NCI-H1092 (cell line): ENCODE data around the gene EBF4.
"Not testable (repeated sequence)": the region's sequence is repeated elsewhere in the genome, so short reads cannot be mapped to it uniquely, and the experiment has no call there.

Source experiments
- DNase-seq: peaks from one replicate; lab custom pipeline; 2025; lab: John Stamatoyannopoulos, UW

EBF4 gene

DNA sequence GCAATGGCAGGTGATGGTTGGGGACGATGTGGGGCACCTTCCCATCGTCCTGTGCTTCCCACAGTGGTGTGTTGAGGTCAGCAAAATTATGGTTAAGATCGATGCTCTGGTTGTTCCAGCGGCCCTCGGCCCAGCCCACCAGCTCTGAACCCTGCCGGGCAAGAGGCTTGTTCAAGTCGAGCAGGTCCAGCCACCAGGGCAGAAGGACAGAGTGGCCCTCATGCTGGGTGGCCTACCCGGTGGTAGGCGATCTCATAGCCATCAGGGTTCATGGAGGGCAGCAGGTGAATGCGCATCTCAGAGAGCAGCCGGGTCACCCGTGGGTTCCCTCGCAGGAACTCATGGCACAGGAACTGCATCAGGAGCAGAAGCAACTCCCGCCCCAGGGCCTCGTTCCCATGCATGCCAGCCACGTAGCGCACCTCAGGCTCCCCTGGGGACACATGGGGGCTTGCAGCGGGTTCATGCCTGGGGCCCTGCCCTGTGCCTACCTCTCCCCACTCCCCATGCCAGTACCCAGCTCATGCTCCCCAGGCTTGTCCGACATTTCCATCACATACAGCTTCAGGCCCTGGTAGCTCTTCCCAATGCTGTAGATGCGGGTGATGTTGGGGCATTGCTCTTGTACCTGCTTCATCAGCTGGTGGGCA is 103.6 kb downstream of the EBF4 start:
- no peak for DNase-seq

DNA sequence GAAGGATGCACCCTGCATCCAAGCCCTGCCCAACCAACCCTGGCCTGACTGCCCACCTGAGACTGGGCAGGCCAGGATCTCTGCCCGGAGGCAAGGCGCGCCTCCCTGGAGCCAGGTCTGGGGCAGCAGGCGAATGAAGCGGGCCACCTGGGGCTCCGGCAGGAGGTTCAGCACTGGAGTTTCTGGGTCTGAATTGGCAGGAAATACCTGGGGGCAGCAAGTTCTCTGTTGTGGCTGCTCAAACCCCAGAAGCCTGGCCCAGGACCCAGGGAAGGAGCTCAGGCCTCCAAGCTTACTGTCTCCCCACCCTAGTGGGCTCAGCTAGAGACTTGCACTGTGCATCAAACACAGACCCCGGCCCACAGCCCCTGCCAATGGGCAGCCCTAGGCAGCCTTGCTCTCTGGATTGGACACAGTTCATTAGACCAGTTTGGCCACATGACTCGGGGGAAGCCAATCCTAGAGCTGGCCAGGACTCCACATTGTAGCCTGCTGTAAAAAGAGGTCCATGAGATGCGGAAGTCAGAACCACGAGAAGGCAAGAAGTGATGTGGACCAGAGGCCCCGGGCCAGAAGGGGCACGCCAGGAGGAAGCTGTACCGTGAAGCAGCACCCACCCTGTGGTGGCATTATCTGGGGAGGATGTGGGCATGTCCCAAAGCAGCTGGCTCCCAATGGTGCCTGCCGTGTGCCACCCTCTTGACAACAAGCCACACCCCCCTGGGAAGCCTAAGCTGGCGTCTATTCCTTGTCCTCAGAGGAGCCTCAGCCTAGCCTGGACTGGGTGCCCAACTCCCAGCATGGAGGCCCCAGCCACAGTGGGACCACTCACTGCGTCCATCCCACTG is 104.8 kb downstream of the EBF4 start:
- no peak for DNase-seq

- DNase-seq: no peak
These were observed 105.7 kb downstream of the EBF4 start for GRCh38 chr20:2798095-2798805.

GRCh38 chr20:2798814-2799213 is 106.2 kb downstream of the EBF4 start:
- no peak for DNase-seq

- DNase-seq: no peak
These were observed 106.7 kb downstream of the EBF4 start for GRCh38 chr20:2799271-2799670.

DNA sequence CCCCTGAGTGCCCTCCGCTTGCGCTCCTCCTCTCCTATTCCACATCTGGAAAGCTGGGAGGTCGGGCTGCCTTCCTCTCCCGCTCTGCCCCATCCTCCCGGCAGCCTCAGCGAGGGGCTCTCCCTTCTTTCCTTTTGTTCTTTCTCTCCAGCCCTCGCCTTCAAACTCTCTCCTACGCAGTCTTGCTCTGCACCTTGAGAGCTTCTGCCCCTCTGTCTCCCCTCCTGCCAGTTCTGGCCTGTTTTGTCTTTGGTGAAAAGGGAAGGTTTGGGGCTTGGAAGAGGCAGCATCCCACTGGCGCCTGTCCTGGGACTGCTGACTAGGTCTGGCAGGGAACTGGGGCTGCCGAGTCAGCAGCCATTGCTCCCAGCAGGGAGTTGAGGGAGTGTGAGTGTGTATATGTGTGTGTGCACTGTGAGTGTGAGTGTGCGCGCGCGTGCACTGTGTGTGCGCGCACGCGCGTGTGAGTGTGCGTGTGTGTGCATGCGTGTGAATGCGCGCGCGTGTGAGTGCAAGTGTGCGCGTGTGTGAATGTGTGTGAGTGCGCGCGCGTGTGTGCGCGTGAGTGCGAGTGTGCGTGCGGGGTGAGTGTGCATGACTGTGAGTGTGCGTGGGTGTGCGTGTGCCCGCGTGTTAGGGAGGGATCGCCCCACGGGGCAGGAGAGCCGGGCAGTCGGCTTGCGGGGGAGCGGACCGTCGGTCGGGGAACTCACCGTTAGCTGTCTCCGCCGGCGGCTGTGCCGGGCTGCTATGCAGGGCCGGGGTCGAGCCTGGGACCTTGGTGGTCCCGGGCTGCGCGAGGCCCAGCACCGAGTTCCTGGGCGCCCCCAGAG is 107.3 kb downstream of the EBF4 start:
- no peak for DNase-seq

DNA sequence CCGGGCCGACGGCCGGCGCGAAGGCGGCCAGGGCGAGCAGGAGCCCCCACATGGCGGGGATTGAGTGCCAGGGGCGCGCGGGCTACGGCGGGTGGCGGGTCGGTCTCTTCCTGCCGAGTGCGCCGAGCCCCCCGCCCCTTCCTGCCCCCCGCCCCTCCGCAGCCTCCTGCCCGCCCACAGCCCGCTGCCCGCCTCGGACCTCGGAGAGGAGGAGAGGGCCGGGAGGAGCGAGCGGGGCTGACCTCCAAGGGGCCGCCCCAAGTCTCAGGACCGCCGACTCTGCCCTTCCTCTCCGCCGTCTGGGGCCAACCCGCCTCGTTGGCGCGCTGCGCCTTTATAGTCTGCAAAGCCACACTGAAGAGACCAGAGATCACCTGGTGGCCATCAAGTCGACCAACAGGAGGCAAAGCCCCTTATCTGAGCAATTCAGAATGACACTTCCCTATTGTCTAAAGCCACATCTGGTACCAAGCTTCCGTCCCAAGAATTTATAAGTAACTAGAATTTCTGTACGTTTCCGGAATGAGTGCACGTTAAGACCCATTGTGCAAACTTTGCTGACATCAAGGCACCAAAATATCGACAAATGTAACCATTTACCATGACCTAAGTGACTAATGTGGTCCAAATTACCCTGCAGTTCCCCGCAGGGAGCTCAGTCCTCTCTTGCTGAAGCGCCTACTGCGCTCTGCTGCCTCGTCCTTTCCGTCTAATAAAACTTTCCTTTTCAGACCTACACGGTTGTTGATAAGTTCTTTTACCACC is 108.1 kb downstream of the EBF4 start, which contains the start of gene CPXM1:
CPXM1 (minus strand) TSS at position 107 of the 765 bp plus-strand sequence; CDS start at position 52, 55 bp downstream.
- no peak for DNase-seq

DNA sequence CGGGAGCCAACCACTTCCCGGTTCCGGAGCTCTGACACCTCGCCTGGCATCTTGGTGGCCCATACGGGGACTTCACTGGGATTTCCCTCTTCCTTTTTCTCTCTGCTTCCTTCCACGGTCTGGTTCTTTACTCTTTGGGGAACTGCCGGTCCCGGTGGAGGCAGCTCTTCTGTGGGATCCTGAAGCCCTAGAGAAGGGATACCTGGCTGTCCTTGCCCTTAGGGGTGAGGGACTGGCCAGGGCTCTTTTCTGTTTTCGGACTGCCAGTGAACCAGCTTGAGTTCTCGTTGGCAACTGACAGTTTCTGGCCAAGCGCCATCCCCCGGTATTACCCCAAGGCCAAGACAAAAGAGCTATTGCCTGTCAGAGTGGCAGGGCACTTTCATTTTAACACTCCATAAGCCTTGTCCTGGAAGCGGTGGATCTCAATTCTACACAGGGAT is 108.7 kb downstream of the EBF4 start:
- no peak for DNase-seq

DNA sequence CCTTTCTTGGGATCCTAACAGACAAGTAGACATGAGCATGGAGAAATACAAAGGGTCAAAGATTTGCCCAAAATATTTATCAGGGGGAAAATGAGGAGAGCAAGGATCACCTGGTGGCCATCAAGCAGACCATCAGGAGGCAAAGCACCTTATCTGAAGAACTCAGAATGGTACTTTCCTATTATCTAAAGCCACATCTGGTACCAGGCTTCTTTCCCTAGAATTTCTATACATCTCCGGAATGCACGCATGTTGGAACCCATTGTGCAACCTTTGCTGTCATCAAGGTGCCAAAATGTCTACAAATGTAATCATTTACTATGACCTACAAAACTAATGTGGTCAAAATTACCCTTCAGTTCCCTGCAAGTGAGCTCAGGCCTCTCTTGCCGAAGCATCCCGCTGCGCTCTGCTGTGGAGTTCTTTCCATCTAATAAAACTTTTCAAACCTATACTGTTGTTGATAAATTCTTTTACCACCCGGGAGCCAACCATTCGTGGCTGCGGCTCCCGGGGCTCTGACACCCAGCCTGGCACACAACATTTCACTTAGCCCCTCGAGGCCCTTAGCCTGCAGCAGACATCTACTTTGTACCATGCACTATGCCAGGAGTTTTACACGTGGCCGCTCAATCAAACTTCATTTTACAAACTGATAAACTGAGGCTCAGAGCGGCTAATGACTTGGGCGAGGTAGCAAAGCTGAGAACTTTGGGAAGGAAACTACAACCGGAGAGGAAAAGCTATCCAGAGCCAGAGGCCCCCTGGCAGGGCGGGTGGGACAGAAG is 111.7 kb downstream of the EBF4 start:
- DNase-seq: no peak

- no peak for DNase-seq
These were observed 112.5 kb downstream of the EBF4 start for GRCh38 chr20:2804852-2805688.

GRCh38 chr20:2805689-2806350 is 113.2 kb downstream of the EBF4 start:
- DNase-seq: no peak

- DNase-seq: no peak
These were observed 113.7 kb downstream of the EBF4 start for GRCh38 chr20:2806351-2806701.

- DNase-seq: no peak
These were observed 114.4 kb downstream of the EBF4 start for GRCh38 chr20:2807019-2807418.

- not testable (repeated sequence) for DNase-seq
These were observed 115.3 kb downstream of the EBF4 start for GRCh38 chr20:2807929-2808328.

GRCh38 chr20:2809690-2810089 is 117.1 kb downstream of the EBF4 start:
- no peak for DNase-seq
